Spleen (tissue), 11 donors: ENCODE data around the gene LNPEP. TPM values are rescaled to one million over a fixed set of nuclear protein-coding genes. Genes with fewer than 3 reads are reported as not detected.

Source experiments
- DNase-seq: peaks from one replicate; pipeline ENCODE4 v3.0.0-alpha.2; 2020
- H3K27ac ChIP-seq, 8 donors: fragments of 200-600 bp; sonication (generic) in 7 of 8; 1 replicate in 4 of 8; 2 replicates in 4 of 8; pipeline versions ENCODE4 v1.5.0 to v1.8.0; 2016 to 2021; ENCODE audit warnings: inconsistent platforms in 4 of 8, mild to moderate bottlenecking in 4 of 8, moderate library complexity in 1 of 8
- H3K27me3 ChIP-seq, 7 donors: fragments of 200-600 bp; sonication (generic) in 6 of 7; replicated peaks in 1 of 7; 1 replicate in 4 of 7; 2 replicates in 3 of 7; pipeline versions ENCODE4 v1.5.0 to v1.8.0; 2016 to 2021; ENCODE audit warnings: inconsistent platforms in 3 of 7, mild to moderate bottlenecking in 1 of 7
- H3K36me3 ChIP-seq, 6 donors: fragments of 200-600 bp; sonication (generic) in 5 of 6; 1 replicate in 4 of 6; 2 replicates in 2 of 6; pipeline versions ENCODE4 v1.5.0 to v1.8.0; 2016 to 2021; ENCODE audit warnings: inconsistent platforms in 2 of 6
- H3K4me1 ChIP-seq, 6 donors: fragments of 200-600 bp; sonication (generic) in 5 of 6; 1 replicate in 3 of 6; 2 replicates in 3 of 6; pipeline versions ENCODE4 v1.5.0 to v1.8.0; 2016 to 2021; ENCODE audit warnings: inconsistent platforms in 3 of 6
- H3K4me3 ChIP-seq, 8 donors: fragments of 200-600 bp; sonication (generic) in 7 of 8; 1 replicate in 4 of 8; 2 replicates in 4 of 8; pipeline versions ENCODE4 v1.5.0 to v1.8.0; 2016 to 2021; ENCODE audit warnings: inconsistent platforms in 4 of 8, mild to moderate bottlenecking in 4 of 8, moderate library complexity in 2 of 8
- H3K9me3 ChIP-seq, 8 donors: fragments of 200-600 bp; sonication (generic) in 7 of 8; 1 replicate in 4 of 8; 2 replicates in 4 of 8; pipeline versions ENCODE4 v1.5.0 to v1.8.0; 2016 to 2021; ENCODE audit warnings: inconsistent platforms in 4 of 8
- POLR2A ChIP-seq, 3 donors: fragments of 450-650 bp; IDR thresholded peaks; one replicate each; pipeline ENCODE4 v1.5.1; 2017; ENCODE audit warnings: antibody characterized with exemption in 3 of 3, mild to moderate bottlenecking in 1 of 3
- POLR2AphosphoS5 ChIP-seq, 3 donors: sonication (generic); formaldehyde crosslinking; IDR thresholded peaks; one replicate each; pipeline ENCODE4 v1.5.1; 2017; ENCODE audit warnings: antibody characterized with exemption in 3 of 3
- WGBS, 5 donors: extraction: QIAGEN DNeasy Blood & Tissue Kit in 3 of 5; methylation state at CpG; one replicate each; pipeline versions ENCODE4 v1.1.5 to v1.1.7; 2013 to 2018; 5-methylcytosine and 5-hydroxymethylcytosine counted together
- intact Hi-C: fragments of 100-400 bp; cut with DNase I; formaldehyde crosslinking; loops from one replicate; pipeline ENCODE4 v1.15.0; 2023; ENCODE audit warnings: low total_unique reads
- polyA plus RNA-seq, 3 donors: library from polyadenylated mRNA; stranded (reverse); fragments of 200-250 nt; gene quantifications; one replicate each; pipeline ENCODE4 v1.2.1, GENCODE V29; 2013
- total RNA-seq, 7 donors: library from RNA; depleted of rRNA in 3 of 7; stranded (reverse); fragments of >200 nt in 3 of 7; fragmentation: NEBNext Ultra II Directional in 4 of 7; extraction: Animal tissue kit (Norgen Biotek cat#: 25700) in 4 of 7; gene quantifications; one replicate each; pipeline versions ENCODE4 v1.1.0 to v1.2.1, GENCODE V29; 2016 to 2021
- TF ChIP-seq, protein P1 (sequence below), 11 experiments: fragments of 200-600 bp in 7 of 11; fragments of 450-650 bp in 4 of 11; sonication (generic) in 4 of 11; IDR thresholded peaks in 8 of 11; conservative IDR thresholded peaks in 3 of 11; 1 replicate in 7 of 11; 2 replicates in 4 of 11; pipeline versions ENCODE4 v1.4.0 to v1.8.0; 2016 to 2021; ENCODE audit warnings: antibody characterized with exemption in 11 of 11, inconsistent platforms in 4 of 11, mild to moderate bottlenecking in 1 of 11
- donor health status: healthy with polysubstance abuse.
- donor health status: DM: no; HTN: no; CAD: no; lungs with moderate emphysema.
- donor health status: DM: no; HTN: no; CAD: no.
- donor health status: Bipolar disorder and iron deficiency.
- donor health status: healthy.
- donor health status: DM: no; HTN: no; CAD: no.
- donor health status: DM: yes; HTN: yes; CAD: no.

LNPEP gene
- total and polyA plus RNA-seq, 10 donors = 8.5 to 82.2 (median 65.9) TPM

DNA sequence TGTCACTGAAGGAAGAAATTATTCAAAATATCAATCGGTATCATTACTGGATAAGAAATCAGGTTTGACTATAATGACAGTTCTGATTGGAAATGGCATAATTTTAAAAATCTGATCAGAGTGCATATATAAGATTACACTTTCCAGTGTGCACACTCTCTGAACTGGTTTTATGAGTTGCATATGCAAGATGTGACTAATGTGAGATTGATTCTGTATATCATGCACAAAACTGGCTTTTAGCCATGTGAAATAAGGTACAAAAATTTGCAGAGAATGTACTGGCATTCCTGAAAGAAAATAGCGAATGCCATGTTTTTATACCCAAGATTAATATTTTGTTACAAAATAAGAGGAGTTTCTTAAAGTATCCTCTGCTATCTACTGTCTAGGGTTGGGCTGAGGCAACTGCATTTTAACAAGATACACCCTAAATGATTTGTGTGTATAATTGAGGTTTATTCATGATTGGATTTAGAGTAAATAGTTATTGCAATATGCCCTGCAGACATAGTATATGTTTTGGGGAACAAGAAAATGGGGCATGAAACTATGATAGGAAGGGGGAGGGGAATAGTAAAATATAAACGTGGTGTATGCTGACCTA lies 70.7 kb downstream of the LNPEP start:
- peaks cover 4 to 26% (median 16%) of the 10 kb centered on the region in 6 donors for H3K4me1 ChIP-seq
- H3K27me3 ChIP-seq = no peaks in the 10 kb centered on the region
- DNase-seq = no peak
- no peak overlapping the region for H3K4me3 ChIP-seq
- H3K27ac ChIP-seq = no peak overlapping the region
- TF ChIP-seq POLR2A (IDR thresholded peaks at IDR 0.05) (no peak), POLR2AphosphoS5 (IDR thresholded peaks at IDR 0.05) (no peak)
- TF ChIP-seq, protein P1, sequence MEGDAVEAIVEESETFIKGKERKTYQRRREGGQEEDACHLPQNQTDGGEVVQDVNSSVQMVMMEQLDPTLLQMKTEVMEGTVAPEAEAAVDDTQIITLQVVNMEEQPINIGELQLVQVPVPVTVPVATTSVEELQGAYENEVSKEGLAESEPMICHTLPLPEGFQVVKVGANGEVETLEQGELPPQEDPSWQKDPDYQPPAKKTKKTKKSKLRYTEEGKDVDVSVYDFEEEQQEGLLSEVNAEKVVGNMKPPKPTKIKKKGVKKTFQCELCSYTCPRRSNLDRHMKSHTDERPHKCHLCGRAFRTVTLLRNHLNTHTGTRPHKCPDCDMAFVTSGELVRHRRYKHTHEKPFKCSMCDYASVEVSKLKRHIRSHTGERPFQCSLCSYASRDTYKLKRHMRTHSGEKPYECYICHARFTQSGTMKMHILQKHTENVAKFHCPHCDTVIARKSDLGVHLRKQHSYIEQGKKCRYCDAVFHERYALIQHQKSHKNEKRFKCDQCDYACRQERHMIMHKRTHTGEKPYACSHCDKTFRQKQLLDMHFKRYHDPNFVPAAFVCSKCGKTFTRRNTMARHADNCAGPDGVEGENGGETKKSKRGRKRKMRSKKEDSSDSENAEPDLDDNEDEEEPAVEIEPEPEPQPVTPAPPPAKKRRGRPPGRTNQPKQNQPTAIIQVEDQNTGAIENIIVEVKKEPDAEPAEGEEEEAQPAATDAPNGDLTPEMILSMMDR (IDR thresholded peaks at IDR 0.05 in 8 of 11, conservative IDR thresholded peaks at IDR 0.05 in 3 of 11) = no peak
- 76 to 87% (median 82%) methylated on average over 3 of the region's 3 CpGs for WGBS, 5 donors
- peaks cover 0 to 72% (median 30%) of the 10 kb centered on the region in 6 donors for H3K36me3 ChIP-seq
- intact Hi-C loops = no loop called here
- no peaks in the 10 kb centered on the region for H3K9me3 ChIP-seq

DNA sequence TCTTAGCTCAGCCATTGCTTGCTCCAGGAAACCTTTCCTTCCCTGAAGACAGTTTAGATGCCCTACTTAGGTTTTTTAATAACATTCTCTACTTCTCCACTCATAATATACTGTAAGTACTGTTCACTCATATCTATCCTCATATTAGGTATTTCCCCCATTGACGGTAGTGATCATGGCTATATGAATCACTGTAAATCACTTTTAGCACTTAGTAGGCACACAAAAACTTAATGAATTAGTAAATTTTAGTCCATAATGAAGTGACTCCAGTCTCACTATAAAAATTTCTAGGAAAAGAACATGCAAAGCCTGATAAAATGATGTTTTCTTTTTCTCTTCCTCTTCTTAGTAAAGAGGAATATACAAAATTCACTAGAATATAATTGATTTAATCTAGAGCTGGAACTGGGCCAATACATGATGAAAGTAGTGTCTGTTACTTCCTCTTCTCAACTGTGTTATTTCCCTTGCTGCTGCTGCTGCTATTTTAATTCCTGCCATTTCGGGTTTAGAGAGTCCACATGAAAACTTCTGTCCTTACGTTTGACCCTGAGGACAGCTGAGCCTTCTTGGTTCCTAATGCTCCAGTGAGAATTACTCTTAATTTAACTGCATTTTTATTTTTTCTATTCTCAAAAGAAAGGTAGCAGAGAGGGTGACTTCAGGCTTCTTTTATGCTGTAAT lies 73.5 kb downstream of the LNPEP start:
- intact Hi-C loops = no loop called here

DNA sequence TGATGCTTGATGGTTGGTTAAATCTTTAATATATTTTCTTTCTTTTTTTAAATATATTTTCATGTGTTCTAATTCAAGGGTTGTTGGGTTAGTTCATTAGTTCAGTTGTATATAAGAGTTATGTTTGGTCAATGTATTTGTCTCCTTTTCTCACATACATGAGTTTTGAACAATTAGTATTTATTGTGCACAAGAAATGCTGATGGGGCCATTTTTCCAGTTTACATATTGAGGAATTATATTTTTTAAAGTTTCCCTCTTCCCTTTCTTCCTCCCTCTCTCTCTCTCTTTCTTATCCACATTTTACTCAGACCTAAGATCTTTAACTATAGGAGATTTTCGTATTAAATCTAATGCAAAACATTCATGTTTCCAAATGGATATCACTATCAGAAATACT lies 74.0 kb downstream of the LNPEP start:
- H3K27ac ChIP-seq = peak overlapping the region in 5 of 8 donors; percentile 46 to 72 (median 53)
- no peak for TF ChIP-seq POLR2A (IDR thresholded peaks at IDR 0.05)
- TF ChIP-seq, protein P1 (IDR thresholded peaks at IDR 0.05 in 8 of 11, conservative IDR thresholded peaks at IDR 0.05 in 3 of 11) = no peak
- no peak for TF ChIP-seq POLR2AphosphoS5 (IDR thresholded peaks at IDR 0.05)
- intact Hi-C loops = no loop called here

More for the DNA sequence above, 73.5 kb downstream of the LNPEP start:
- Histone ChIP-seq H3K4me3 (no peak overlapping the region), H3K4me1 (peaks cover 4 to 26% (median 16%) of the 10 kb centered on the region in 6 donors), H3K36me3 (peaks cover 2 to 71% (median 26%) of the 10 kb centered on the region in 6 donors), H3K27ac (peak overlapping the region in 7 of 8 donors; percentile 24 to 72 (median 53)), H3K27me3 (no peaks in the 10 kb centered on the region), H3K9me3 (no peaks in the 10 kb centered on the region)
- 8 to 13% (median 8%) methylated on average over 3 of the region's 3 CpGs for WGBS, 5 donors
- no peak for TF ChIP-seq POLR2AphosphoS5 (IDR thresholded peaks at IDR 0.05)
- DNase-seq = no peak

DNA sequence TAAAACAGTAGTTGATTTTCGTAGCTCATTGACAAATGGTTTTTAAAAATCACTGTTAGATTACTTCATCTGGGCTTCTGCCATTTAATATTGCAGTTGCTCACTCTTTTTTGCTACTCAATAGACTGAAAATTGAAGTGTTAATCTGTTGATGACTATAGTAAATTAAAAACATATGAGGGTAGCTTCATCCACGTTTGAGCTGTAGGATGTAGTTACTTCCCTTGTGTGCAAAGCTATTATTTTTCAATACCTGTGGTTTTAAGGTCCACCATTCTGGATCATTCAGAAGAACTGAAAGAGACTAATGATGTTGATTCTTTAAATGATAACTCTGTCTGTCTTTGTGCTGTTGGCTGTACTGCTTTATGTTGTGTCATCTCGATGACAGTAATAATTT lies 74.7 kb downstream of the LNPEP start:
- 59 to 80% (median 71%) methylated on average over 3 of the region's 3 CpGs for WGBS, 5 donors
- H3K27me3 ChIP-seq = no peaks in the 10 kb centered on the region
- no peak for TF ChIP-seq POLR2AphosphoS5 (IDR thresholded peaks at IDR 0.05)
- TF ChIP-seq POLR2A (IDR thresholded peaks at IDR 0.05) = no peak
- TF ChIP-seq, protein P1 (IDR thresholded peaks at IDR 0.05 in 8 of 11, conservative IDR thresholded peaks at IDR 0.05 in 3 of 11) = no peak
- H3K9me3 ChIP-seq = no peaks in the 10 kb centered on the region
- H3K36me3 ChIP-seq = peaks cover 2 to 71% (median 25%) of the 10 kb centered on the region in 6 donors
- no peak overlapping the region for H3K4me3 ChIP-seq
- intact Hi-C loops = no loop called here
- peak overlapping the region in 1 of 8 donors; percentile 66 for H3K27ac ChIP-seq
- no peak for DNase-seq
- peaks cover 4 to 26% (median 16%) of the 10 kb centered on the region in 6 donors for H3K4me1 ChIP-seq

More for the DNA sequence above, 74.0 kb downstream of the LNPEP start:
- Histone ChIP-seq H3K27me3 (no peaks in the 10 kb centered on the region), H3K36me3 (peaks cover 2 to 71% (median 23%) of the 10 kb centered on the region in 6 donors), H3K9me3 (no peaks in the 10 kb centered on the region), H3K4me1 (peaks cover 4 to 26% (median 16%) of the 10 kb centered on the region in 6 donors), H3K4me3 (no peak overlapping the region)
- no peak for DNase-seq
- 90 to 97% (median 95%) methylated on average over 1 of the region's 1 CpG for WGBS, 5 donors
